ENCODE data around the gene ENPEP.

DNA sequence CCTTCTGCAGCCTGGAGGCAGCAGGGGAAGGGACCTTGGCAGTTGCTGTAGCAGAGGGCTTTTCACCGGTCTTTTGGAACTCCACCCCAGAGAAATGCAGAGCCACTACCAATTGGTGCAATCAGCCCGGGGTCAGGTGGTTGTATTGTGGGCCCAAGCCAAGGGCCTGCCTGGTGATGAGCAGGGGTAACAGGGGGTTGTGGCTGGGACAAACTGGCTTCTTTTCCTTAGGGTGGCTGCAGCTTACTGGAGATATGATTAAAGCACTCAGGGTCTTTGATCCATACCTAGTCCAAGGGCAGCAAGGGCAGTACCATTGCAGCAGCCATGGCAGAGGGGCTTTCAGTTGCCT is 28.1 kb downstream of the ENPEP start:
- TF ChIP-seq POLR2AphosphoS5 (IDR thresholded peaks at IDR 0.05; ENCODE audit: borderline replicate concordance, low read depth, low read length) (no peak), EZH2 (IDR thresholded peaks at IDR 0.05) (no peak), FOXP2 (optimal IDR thresholded peaks at IDR 0.05; ENCODE audit: control extremely low read depth, extremely low read length, insufficient read depth) (no peak)

Measured in SK-N-MC (cell line).